H1 (cell line): ENCODE results near the gene SDHAF2. TPM values are rescaled to one million over a fixed set of nuclear protein-coding genes. Genes with fewer than 3 reads are reported as not detected.

Experiments used
- CTCF ChIA-PET: fragments of 300-600 bp; sonication (Branson Sonifier 250); formaldehyde crosslinking; loops from one replicate; lab custom pipeline; 2021; ENCODE audit not compliant: partially characterized antibody; lab: Charles Lee
- POLR2A ChIA-PET: fragments of 300-600 bp; sonication (Branson Sonifier 250); formaldehyde crosslinking; loops from one replicate; lab custom pipeline; 2021; ENCODE audit warnings: inconsistent platforms; ENCODE audit not compliant: partially characterized antibody; lab: Charles Lee
- DNase-seq, 2 experiments: peaks; one replicate each; pipeline versions ENCODE4 v3.0.0 to v3.0.0-alpha.2; 2010 to 2022; ENCODE audit warnings: low spot score in 2 of 2, low read depth in 1 of 2, mixed read lengths in 1 of 2
- FAIRE-seq: peaks from 2 replicates; lab custom pipeline; 2011; peaks lifted over from hg19 to GRCh38; lab: Jason Lieb, UNC
- H2AFZ ChIP-seq: 2 replicates; pipeline ENCODE4 v1.8.1; 2012; ENCODE audit warnings: low read length, inconsistent platforms
- H2AK5ac ChIP-seq: 2 replicates; pipeline ENCODE4 v1.6.1; 2013; ENCODE audit warnings: low read depth, low read length
- H2BK120ac ChIP-seq: replicated peaks from 2 replicates; pipeline ENCODE3; 2013; ENCODE audit warnings: low read depth, low read length, inconsistent platforms
- H2BK12ac ChIP-seq: 2 replicates; pipeline ENCODE4 v1.6.1; 2013; ENCODE audit warnings: low read depth, low read length
- H2BK15ac ChIP-seq: 2 replicates; pipeline ENCODE4 v1.6.1; 2013; ENCODE audit warnings: low read length
- H2BK20ac ChIP-seq: 2 replicates; pipeline ENCODE4 v1.6.1; 2013; ENCODE audit warnings: low read length
- H2BK5ac ChIP-seq: 2 replicates; pipeline ENCODE4 v1.6.1; 2013; ENCODE audit warnings: low read depth, low read length
- H3K14ac ChIP-seq: 2 replicates; pipeline ENCODE4 v1.6.1; 2013; ENCODE audit warnings: inconsistent platforms; ENCODE audit not compliant: insufficient read length
- H3K18ac ChIP-seq: 2 replicates; pipeline ENCODE4 v1.6.1; 2013; ENCODE audit warnings: low read length; ENCODE audit errors: extremely low read depth
- H3K23ac ChIP-seq: 2 replicates; pipeline ENCODE4 v1.6.1; 2013; ENCODE audit warnings: inconsistent platforms; ENCODE audit not compliant: insufficient read length
- H3K23me2 ChIP-seq: 2 replicates; pipeline ENCODE4 v1.6.1; 2013; ENCODE audit warnings: low read depth, low read length
- H3K27ac ChIP-seq: 2 replicates; pipeline ENCODE4 v1.6.1; 2011; ENCODE audit warnings: low read depth, low read length, inconsistent platforms
- H3K27me3 ChIP-seq, 4 experiments: replicated peaks in 1 of 4; 1 replicate in 1 of 4; 2 replicates in 3 of 4; pipeline versions ENCODE4 v1.6.1 to v1.8.1; 2011 to 2013; ENCODE audit warnings: low read length in 3 of 4, mild to moderate bottlenecking in 3 of 4, inconsistent platforms in 2 of 4, mixed read lengths in 2 of 4, moderate library complexity in 1 of 4; ENCODE audit not compliant: control insufficient read depth in 3 of 4, insufficient read depth in 3 of 4; ENCODE audit errors: extremely low read depth in 1 of 4
- H3K36me3 ChIP-seq, 4 experiments: 2 replicates each; pipeline versions ENCODE4 v1.6.1 to v1.8.1; 2011 to 2013; ENCODE audit warnings: mild to moderate bottlenecking in 4 of 4, low read length in 3 of 4, moderate library complexity in 2 of 4, control low read depth in 1 of 4, inconsistent platforms in 1 of 4; ENCODE audit not compliant: insufficient read depth in 4 of 4, control insufficient read depth in 2 of 4
- H3K4ac ChIP-seq: replicated peaks from 2 replicates; pipeline ENCODE3; 2013; ENCODE audit warnings: low read length, low read depth, mixed read lengths, inconsistent platforms; ENCODE audit not compliant: insufficient read length
- H3K4me1 ChIP-seq, 4 experiments: replicated peaks in 1 of 4; 1 replicate in 1 of 4; 2 replicates in 3 of 4; pipeline versions ENCODE4 v1.6.1 to v1.8.1; 2011 to 2013; ENCODE audit warnings: low read length in 3 of 4, inconsistent platforms in 2 of 4, mixed read lengths in 1 of 4; ENCODE audit not compliant: insufficient read depth in 4 of 4, control insufficient read depth in 3 of 4
- H3K4me2 ChIP-seq, 2 experiments: 2 replicates each; pipeline versions ENCODE4 v1.6.1 to v1.8.1; 2011 to 2013; ENCODE audit warnings: low read depth in 2 of 2, low read length in 2 of 2, control low read depth in 1 of 2, inconsistent platforms in 1 of 2, mild to moderate bottlenecking in 1 of 2; ENCODE audit not compliant: insufficient read depth in 1 of 2
- H3K4me3 ChIP-seq, 4 experiments: fragments of 200-600, 300-600 bp in 1 of 4; sonication (generic), shearing (Covaris generic), sonication (Bioruptor Twin) in 1 of 4; 2 replicates each; pipeline versions ENCODE4 v1.5.1 to v1.8.1; 2011 to 2016; ENCODE audit warnings: low read length in 4 of 4, low read depth in 3 of 4, control low read depth in 2 of 4, inconsistent platforms in 2 of 4, mild to moderate bottlenecking in 2 of 4, mixed read lengths in 1 of 4, moderate library complexity in 1 of 4; ENCODE audit not compliant: insufficient read depth in 2 of 4; ENCODE audit errors: extremely low read depth in 1 of 4
- H3K56ac ChIP-seq: replicated peaks from 2 replicates; pipeline ENCODE3; 2013; ENCODE audit warnings: low read depth, mild to moderate bottlenecking, mixed read lengths, low read length, inconsistent platforms; ENCODE audit not compliant: insufficient read length
- H3K79me1 ChIP-seq: 2 replicates; pipeline ENCODE4 v1.6.1; 2013; ENCODE audit warnings: low read depth, low read length, control low read depth
- H3K79me2 ChIP-seq, 2 experiments: 2 replicates each; pipeline versions ENCODE4 v1.6.1 to v1.8.1; 2012 to 2013; ENCODE audit warnings: low read length in 2 of 2, mild to moderate bottlenecking in 2 of 2, inconsistent platforms in 1 of 2; ENCODE audit not compliant: insufficient read depth in 2 of 2, control insufficient read depth in 1 of 2
- H3K9ac ChIP-seq, 4 experiments: replicated peaks in 1 of 4; 1 replicate in 1 of 4; 2 replicates in 3 of 4; pipeline versions ENCODE4 v1.6.1 to v1.8.1; 2011 to 2013; ENCODE audit warnings: low read depth in 3 of 4, low read length in 3 of 4, control low read depth in 2 of 4, mild to moderate bottlenecking in 2 of 4, moderate library complexity in 2 of 4, inconsistent platforms in 1 of 4; ENCODE audit errors: extremely low read depth in 1 of 4
- H3K9me3 ChIP-seq, 2 experiments: 2 replicates each; pipeline versions ENCODE4 v1.6.1 to v1.8.1; 2012 to 2013; ENCODE audit warnings: mild to moderate bottlenecking in 2 of 2, moderate library complexity in 2 of 2, control low read depth in 1 of 2, inconsistent platforms in 1 of 2, low read depth in 1 of 2, low read length in 1 of 2, mixed read lengths in 1 of 2; ENCODE audit not compliant: insufficient read depth in 2 of 2
- H4K20me1 ChIP-seq, 2 experiments: replicated peaks in 1 of 2; 2 replicates each; pipeline versions ENCODE3 to v1.8.1; 2011 to 2013; ENCODE audit warnings: inconsistent platforms in 2 of 2, low read length in 2 of 2, mild to moderate bottlenecking in 1 of 2; ENCODE audit not compliant: insufficient read depth in 2 of 2, control insufficient read depth in 1 of 2
- H4K5ac ChIP-seq: 2 replicates; pipeline ENCODE4 v1.6.1; 2013; ENCODE audit warnings: low read length, low read depth, mixed read lengths, inconsistent platforms; ENCODE audit not compliant: insufficient read length
- H4K8ac ChIP-seq: 2 replicates; pipeline ENCODE4 v1.8.0; 2013; ENCODE audit warnings: mild to moderate bottlenecking, moderate library complexity, low read length, inconsistent platforms; ENCODE audit not compliant: insufficient read depth; ENCODE audit errors: extremely low read depth
- H4K91ac ChIP-seq: replicated peaks from 2 replicates; pipeline ENCODE3; 2013; ENCODE audit warnings: low read length, mixed read lengths, inconsistent platforms; ENCODE audit not compliant: insufficient read length
- ATF3 ChIP-seq: IDR thresholded peaks from 2 replicates; pipeline ENCODE4 v1.6.1; 2011; ENCODE audit warnings: low read depth, mild to moderate bottlenecking, low read length; ENCODE audit not compliant: insufficient read depth
- BCL11A ChIP-seq, 2 experiments: IDR thresholded peaks; one replicate each; pipeline ENCODE4 v1.6.1; 2011; ENCODE audit warnings: low read depth in 2 of 2, low read length in 2 of 2, mild to moderate bottlenecking in 2 of 2
- CEBPB ChIP-seq: IDR thresholded peaks from 2 replicates; pipeline ENCODE4 v1.6.1; 2012; ENCODE audit warnings: low read depth, low read length
- E2F6 ChIP-seq: IDR thresholded peaks from 2 replicates; pipeline ENCODE4 v1.6.1; 2012; ENCODE audit warnings: inconsistent platforms
- FOSL1 ChIP-seq: IDR thresholded peaks from 2 replicates; pipeline ENCODE4 v1.6.1; 2011; ENCODE audit warnings: mild to moderate bottlenecking, low read depth, low read length, moderate library complexity; ENCODE audit not compliant: insufficient read depth
- JUN ChIP-seq: IDR thresholded peaks from 2 replicates; pipeline ENCODE4 v1.6.1; 2011; ENCODE audit warnings: low read depth, mild to moderate bottlenecking, improper control_type of control experiment, low read length
- POLR2AphosphoS5 ChIP-seq: IDR thresholded peaks from 2 replicates; pipeline ENCODE4 v1.6.1; 2011; ENCODE audit warnings: low read depth, low read length
- POU5F1 ChIP-seq: IDR thresholded peaks from 2 replicates; pipeline ENCODE4 v1.6.1; 2011; ENCODE audit warnings: low read depth, mild to moderate bottlenecking, low read length, moderate library complexity
- RXRA ChIP-seq: IDR thresholded peaks from 2 replicates; pipeline ENCODE4 v1.6.1; 2011; ENCODE audit warnings: low read depth, mild to moderate bottlenecking, low read length, moderate library complexity; ENCODE audit not compliant: insufficient read depth
- SUZ12 ChIP-seq: fragments of 200-600 bp; sonication (generic); IDR thresholded peaks from 2 replicates; pipeline ENCODE4 v1.6.1; 2012; ENCODE audit warnings: mild to moderate bottlenecking, inconsistent platforms, low read length, moderate library complexity, mixed read lengths
- WGBS, 2 experiments: shearing (Covaris generic) in 1 of 2; methylation state at CpG; one replicate each; pipeline versions ENCODE4 v1.1.6 to v1.1.7; 2013 to 2015; ENCODE audit warnings: low lambda C conversion rate in 2 of 2, mixed read lengths in 2 of 2, inconsistent platforms in 1 of 2, low coverage in 1 of 2, missing lambda C conversion rate in 1 of 2; ENCODE audit not compliant: insufficient replicate concordance in 2 of 2, insufficient coverage in 1 of 2, insufficient read length in 1 of 2; ENCODE audit errors: extremely low coverage in 1 of 2, missing lambda C conversion rate in 1 of 2; 5-methylcytosine and 5-hydroxymethylcytosine counted together
- polyA plus RNA-seq, 7 experiments: library from polyadenylated mRNA; depleted of rRNA in 3 of 7; stranded (reverse) in 5 of 7; unstranded in 2 of 7; fragments of >200 nt in 5 of 7; fragments of 200-250 nt in 2 of 7; gene quantifications; 1 replicate in 5 of 7; 2 replicates in 1 of 7; 4 replicates in 1 of 7; pipeline versions ENCODE4 v1.2.1 to v1.2.3, GENCODE V29; 2011 to 2013; ENCODE audit warnings: missing spikeins in 2 of 7, mixed read lengths in 2 of 7
- total RNA-seq: library from RNA; stranded (reverse); fragmentation: NEBNext Ultra II Directional; extraction: Animal tissue kit (Norgen Biotek cat#: 25700); gene quantifications from 2 replicates; pipeline ENCODE4 v1.2.1, GENCODE V29; 2021

The SDHAF2 gene
- total and polyA plus RNA-seq, 2 of the 8 experiments (the other 6 are each of a cell fraction or from before 2014, with no cell fraction given), result 41.0 to 114 TPM

GRCh38 chr11:61472868-61473267 lies 42.9 kb downstream of the SDHAF2 start:
- no peak overlapping the region for H2BK120ac ChIP-seq
- H3K18ac ChIP-seq, result no peak overlapping the region
- no peak overlapping the region for H3K9ac ChIP-seq
- no peak for DNase-seq
- H4K8ac ChIP-seq, result no peak overlapping the region
- H3K23ac ChIP-seq, result no peak overlapping the region
- H3K27ac ChIP-seq, result no peak overlapping the region
- no peak overlapping the region for H2AK5ac ChIP-seq
- H2BK20ac ChIP-seq, result no peak overlapping the region
- TF ChIP-seq RXRA, result no peak
- no peak for TF ChIP-seq E2F6
- TF ChIP-seq POU5F1, result no peak
- no peak for TF ChIP-seq SUZ12
- no peak for TF ChIP-seq POLR2AphosphoS5
- TF ChIP-seq ATF3, result no peak
- no peak for TF ChIP-seq BCL11A (IDR thresholded peaks at IDR 0.05; ENCODE audit: low read depth in 2 of 2, low read length in 2 of 2)
- TF ChIP-seq FOSL1, result no peak
- no peak for TF ChIP-seq CEBPB
- TF ChIP-seq JUN, result no peak
- H3K4ac ChIP-seq, result no peak overlapping the region
- H3K14ac ChIP-seq, result no peak overlapping the region
- WGBS, 2 experiments, result 83% methylated on average over 4 of the region's 5 CpGs; no CpG with 5 or more reads in 1 of the 2 experiments
- no peak for FAIRE-seq
- no peak overlapping the region for H2BK5ac ChIP-seq
- H2BK12ac ChIP-seq, result no peak overlapping the region
- no peaks in the 10 kb centered on the region for H3K27me3 ChIP-seq
- H3K4me1 ChIP-seq, result peaks cover 0 to 1% (median 0%) of the 10 kb centered on the region in 4 experiments; a peak in 1 of 7 replicates
- ChIA-PET POLR2A (interaction anchor here (1.9 kb wide), 1 partner anchor 45 kb away, joined by 5 read pairs; no protein-coding TSS in a partner anchor), CTCF (interaction anchor here (0.9 to 57.8 kb wide), 13 partner anchors 9 to 163 kb away, joined by 3 to 2106 read pairs (median 6); partner anchors contain the start of gene LRRC10B)
- no peak overlapping the region for H3K4me3 ChIP-seq
- no peaks in the 10 kb centered on the region for H3K79me2 ChIP-seq
- no peaks in the 10 kb centered on the region for H3K23me2 ChIP-seq
- no peak overlapping the region for H2AFZ ChIP-seq
- H4K91ac ChIP-seq, result no peak overlapping the region
- H4K20me1 ChIP-seq, result peaks cover 0 to 2% of the 10 kb centered on the region in 2 experiments
- no peaks in the 10 kb centered on the region for H3K79me1 ChIP-seq
- no peak overlapping the region for H4K5ac ChIP-seq
- H3K9me3 ChIP-seq, result no peaks in the 10 kb centered on the region
- no peak overlapping the region for H3K56ac ChIP-seq
- no peak overlapping the region for H3K4me2 ChIP-seq
- no peak overlapping the region for H2BK15ac ChIP-seq
- H3K36me3 ChIP-seq, result 0 out of 8 replicates have a peak, but pooled peaks cover 0 to 4% (median 0%) of the 10 kb centered on the region in 4 experiments
